Adrenal gland (tissue), 12 donors: ENCODE data around the gene PGP. TPM values are rescaled to one million over a fixed set of nuclear protein-coding genes. Genes with fewer than 3 reads are reported as not detected.

Experiments used
- DNase-seq, 7 donors: peaks; one replicate each; pipeline ENCODE4 v3.0.0-alpha.2; 2019 to 2020
- H3K27ac ChIP-seq, 5 donors: fragments of 200-600 bp; sonication (generic) in 4 of 5; 1 replicate in 3 of 5; 2 replicates in 2 of 5; pipeline versions ENCODE4 v1.5.1 to v1.8.0; 2016 to 2020; ENCODE audit warnings: mild to moderate bottlenecking in 1 of 5
- H3K27me3 ChIP-seq: fragments of 200-600 bp; 2 replicates; pipeline ENCODE4 v1.8.0; 2021
- H3K36me3 ChIP-seq, 2 donors: fragments of 200-600 bp; replicated peaks in 1 of 2; 1 replicate in 1 of 2; 2 replicates in 1 of 2; pipeline versions ENCODE4 v1.5.1 to v1.8.0; 2018 to 2022
- H3K4me1 ChIP-seq, 2 donors: fragments of 200-600 bp; replicated peaks in 1 of 2; 1 replicate in 1 of 2; 2 replicates in 1 of 2; pipeline versions ENCODE4 v1.5.1 to v1.8.0; 2018 to 2021
- H3K4me3 ChIP-seq, 4 donors: fragments of 200-600 bp; sonication (generic) in 3 of 4; one replicate each; pipeline ENCODE4 v1.5.1; 2016 to 2018
- H3K9me3 ChIP-seq, 3 donors: fragments of 200-600 bp; sonication (generic) in 1 of 3; replicated peaks in 1 of 3; 1 replicate in 2 of 3; 2 replicates in 1 of 3; pipeline versions ENCODE4 v1.5.1 to v1.8.0; 2016 to 2021
- POLR2A ChIP-seq, 2 donors: fragments of 450-650 bp; IDR thresholded peaks; one replicate each; pipeline ENCODE4 v1.6.1; 2017; ENCODE audit warnings: antibody characterized with exemption in 2 of 2, mild to moderate bottlenecking in 2 of 2, moderate library complexity in 1 of 2
- WGBS, 4 donors: extraction: QIAGEN DNeasy Blood & Tissue Kit in 2 of 4; methylation state at CpG; one replicate each; pipeline versions ENCODE4 v1.1.5 to v1.1.7; 2013 to 2017; 5-methylcytosine and 5-hydroxymethylcytosine counted together
- intact Hi-C, 2 donors: fragments of 100-400 bp; cut with DNase I; formaldehyde crosslinking; loops; one replicate each; pipeline versions ENCODE4 v1.14.1 to v1.15.0; 2022 to 2023
- polyA plus RNA-seq, 3 donors: library from polyadenylated mRNA; stranded (reverse); fragments of 200-250 nt in 2 of 3; fragments of 350-450 nt in 1 of 3; fragmentation: Illumina TruSeq in 1 of 3; extraction: RNeasy Lipid Tissue Mini Kit (QIAGEN cat#74804) in 1 of 3; gene quantifications; one replicate each; pipeline ENCODE4 v1.2.3, GENCODE V29; 2013 to 2014
- total RNA-seq, 9 donors: library from RNA; depleted of rRNA in 4 of 9; stranded (reverse); fragments of >200 nt in 4 of 9; fragments of 120-200 nt in 1 of 9; fragmentation: NEBNext Ultra II Directional in 1 of 9; extraction: Animal tissue kit (Norgen Biotek cat#: 25700) in 1 of 9; gene quantifications; one replicate each; pipeline versions ENCODE4 v1.1.0 to v1.2.4, GENCODE V29; 2013 to 2023
- TF ChIP-seq, protein P1 (sequence below), 6 experiments: fragments of 450-650 bp in 4 of 6; fragments of 200-600 bp in 2 of 6; sonication (generic) in 1 of 6; IDR thresholded peaks; 1 replicate in 5 of 6; 2 replicates in 1 of 6; pipeline versions ENCODE4 v1.5.1 to v1.8.0; 2016 to 2021; ENCODE audit warnings: antibody characterized with exemption in 6 of 6, mild to moderate bottlenecking in 2 of 6, moderate library complexity in 1 of 6
- donor health status: healthy with polysubstance abuse.
- donor health status: Bipolar disorder and iron deficiency.
- donor health status: DM: yes; HTN: yes; CAD: no.
- donor health status: DM: no; HTN: no; CAD: no.
- donor health status: DM: no; HTN: no; CAD: no.
- donor health status: DM: yes; HTN: yes; CAD: no.

The PGP gene
- total and polyA plus RNA-seq, 12 donors = 8.3 to 24.1 (median 13.6) TPM

GRCh38 chr16:2161911-2162310 is 52.7 kb downstream of the PGP start:
- 94 to 98% (median 96%) methylated on average over 8 to 10 of the region's 10 CpGs for WGBS, 4 donors
- H3K9me3 ChIP-seq = no peaks in the 10 kb centered on the region
- DNase-seq = no peak
- H3K4me1 ChIP-seq = peaks cover 5 to 39% of the 10 kb centered on the region in 2 donors
- no peaks in the 10 kb centered on the region for H3K27me3 ChIP-seq
- H3K4me3 ChIP-seq = no peak overlapping the region
- peak overlapping the region in 2 of 5 donors; percentile 52 to 96 for H3K27ac ChIP-seq
- TF ChIP-seq, protein P1, sequence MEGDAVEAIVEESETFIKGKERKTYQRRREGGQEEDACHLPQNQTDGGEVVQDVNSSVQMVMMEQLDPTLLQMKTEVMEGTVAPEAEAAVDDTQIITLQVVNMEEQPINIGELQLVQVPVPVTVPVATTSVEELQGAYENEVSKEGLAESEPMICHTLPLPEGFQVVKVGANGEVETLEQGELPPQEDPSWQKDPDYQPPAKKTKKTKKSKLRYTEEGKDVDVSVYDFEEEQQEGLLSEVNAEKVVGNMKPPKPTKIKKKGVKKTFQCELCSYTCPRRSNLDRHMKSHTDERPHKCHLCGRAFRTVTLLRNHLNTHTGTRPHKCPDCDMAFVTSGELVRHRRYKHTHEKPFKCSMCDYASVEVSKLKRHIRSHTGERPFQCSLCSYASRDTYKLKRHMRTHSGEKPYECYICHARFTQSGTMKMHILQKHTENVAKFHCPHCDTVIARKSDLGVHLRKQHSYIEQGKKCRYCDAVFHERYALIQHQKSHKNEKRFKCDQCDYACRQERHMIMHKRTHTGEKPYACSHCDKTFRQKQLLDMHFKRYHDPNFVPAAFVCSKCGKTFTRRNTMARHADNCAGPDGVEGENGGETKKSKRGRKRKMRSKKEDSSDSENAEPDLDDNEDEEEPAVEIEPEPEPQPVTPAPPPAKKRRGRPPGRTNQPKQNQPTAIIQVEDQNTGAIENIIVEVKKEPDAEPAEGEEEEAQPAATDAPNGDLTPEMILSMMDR (IDR thresholded peaks at IDR 0.05) = no peak
- no peak for TF ChIP-seq POLR2A (IDR thresholded peaks at IDR 0.05)
- intact Hi-C loops = loop anchor here in 1 of 2 donors (10.0 kb wide), 1 partner anchor 93 kb away; the partner anchor contains the start of gene ECI1
- peaks cover 0 to 12% of the 10 kb centered on the region in 2 donors for H3K36me3 ChIP-seq

Other genes starting within 250 kb of the PGP start
- under 1 TPM in 1 of 9 donors, not detected in 8; 0.47 TPM for gene RNF151, start 248.0 kb downstream of the PGP start, total RNA-seq
- gene RNF151, start 248.0 kb downstream of the PGP start, polyA plus RNA-seq = under 1 TPM in 2 of 3 donors, not detected in 1; 0.20 to 0.64 TPM
- 100 to 1,000 TPM in 1 of 9 donors, 10 to 100 TPM in 8; 22.3 to 137 (median 34.8) TPM for gene TBL3, start 242.8 kb downstream of the PGP start, total RNA-seq
- 100 to 1,000 TPM in 2 of 3 donors, 10 to 100 TPM in 1; 10.8 to 106 (median 105) TPM for gene TBL3, start 242.8 kb downstream of the PGP start, polyA plus RNA-seq
- gene NOXO1, start 233.4 kb downstream of the PGP start, total RNA-seq = under 1 TPM in 3 of 9 donors, not detected in 6; 0.28 to 0.53 (median 0.47) TPM
- 1 to 10 TPM in 2 of 3 donors, not detected in 1; 1.3 to 3.3 TPM for gene NOXO1, start 233.4 kb downstream of the PGP start, polyA plus RNA-seq
- 10 to 100 TPM; 16.4 to 37.6 (median 26.9) TPM for gene GFER, start 230.6 kb downstream of the PGP start, total RNA-seq
- gene GFER, start 230.6 kb downstream of the PGP start, polyA plus RNA-seq = 10 to 100 TPM; 17.4 to 60.8 (median 54.4) TPM
- gene SYNGR3, start 224.9 kb downstream of the PGP start, total RNA-seq = 10 to 100 TPM in 1 of 9 donors, 1 to 10 TPM in 3, under 1 TPM in 3, not detected in 2; 0.54 to 10.9 (median 1.1) TPM
- gene SYNGR3, start 224.9 kb downstream of the PGP start, polyA plus RNA-seq = 1 to 10 TPM; 3.2 to 5.2 (median 4.4) TPM
- 10 to 100 TPM in 8 of 9 donors, 1 to 10 TPM in 1; 4.7 to 36.6 (median 27.5) TPM for gene ZNF598, start 205.0 kb downstream of the PGP start, total RNA-seq
- gene ZNF598, start 205.0 kb downstream of the PGP start, polyA plus RNA-seq = 10 to 100 TPM in 2 of 3 donors, 1 to 10 TPM in 1; 8.3 to 51.5 (median 37.9) TPM
- gene NPW, start 195.1 kb downstream of the PGP start, total RNA-seq = 1 to 10 TPM in 3 of 9 donors, under 1 TPM in 1, not detected in 5; 0.50 to 3.9 (median 1.4) TPM
- 1 to 10 TPM in 1 of 3 donors, under 1 TPM in 1, not detected in 1; 0.88 to 1.3 TPM for gene NPW, start 195.1 kb downstream of the PGP start, polyA plus RNA-seq
- gene NHERF2, start 187.9 kb downstream of the PGP start, total RNA-seq = 100 to 1,000 TPM in 2 of 9 donors, 10 to 100 TPM in 7; 12.9 to 155 (median 66.8) TPM
- 100 to 1,000 TPM in 2 of 3 donors, 10 to 100 TPM in 1; 12.5 to 263 (median 147) TPM for gene NHERF2, start 187.9 kb downstream of the PGP start, polyA plus RNA-seq
- gene NTHL1, start 167.0 kb downstream of the PGP start, total RNA-seq = 10 to 100 TPM in 7 of 9 donors, 1 to 10 TPM in 2; 7.9 to 35.7 (median 14.9) TPM
- 10 to 100 TPM in 2 of 3 donors, 1 to 10 TPM in 1; 1.5 to 36.6 (median 34.3) TPM for gene NTHL1, start 167.0 kb downstream of the PGP start, polyA plus RNA-seq
- 100 to 1,000 TPM in 2 of 9 donors, 10 to 100 TPM in 7; 18.6 to 148 (median 92.0) TPM for gene TSC2, start 166.9 kb downstream of the PGP start, total RNA-seq
- gene TSC2, start 166.9 kb downstream of the PGP start, polyA plus RNA-seq = 100 to 1,000 TPM in 2 of 3 donors, 10 to 100 TPM in 1; 56.9 to 333 (median 105) TPM
- 100 to 1,000 TPM in 5 of 9 donors, 10 to 100 TPM in 4; 16.6 to 145 (median 100) TPM for gene PKD1, start 78.9 kb downstream of the PGP start, total RNA-seq
- 100 to 1,000 TPM in 2 of 3 donors, 1 to 10 TPM in 1; 9.2 to 359 (median 104) TPM for gene PKD1, start 78.9 kb downstream of the PGP start, polyA plus RNA-seq
- gene RAB26, start 66.2 kb downstream of the PGP start, total RNA-seq = 1 to 10 TPM in 6 of 9 donors, under 1 TPM in 1, not detected in 2; 1.00 to 4.1 (median 1.5) TPM
- 10 to 100 TPM in 1 of 3 donors, 1 to 10 TPM in 1, under 1 TPM in 1; 0.46 to 23.1 (median 6.7) TPM for gene RAB26, start 66.2 kb downstream of the PGP start, polyA plus RNA-seq
- 100 to 1,000 TPM in 1 of 9 donors, 10 to 100 TPM in 8; 28.4 to 129 (median 57.1) TPM for gene TRAF7, start 59.1 kb downstream of the PGP start, total RNA-seq
- gene TRAF7, start 59.1 kb downstream of the PGP start, polyA plus RNA-seq = 10 to 100 TPM; 21.0 to 47.8 (median 43.8) TPM
- gene CASKIN1, start 18.2 kb downstream of the PGP start, total RNA-seq = 1 to 10 TPM in 3 of 9 donors, under 1 TPM in 4, not detected in 2; 0.06 to 3.7 (median 0.83) TPM
- 1 to 10 TPM in 2 of 3 donors, not detected in 1; 1.4 to 5.2 TPM for gene CASKIN1, start 18.2 kb downstream of the PGP start, polyA plus RNA-seq
- 100 to 1,000 TPM in 1 of 9 donors, 10 to 100 TPM in 8; 31.2 to 116 (median 49.4) TPM for gene MLST8, start 9.4 kb downstream of the PGP start, total RNA-seq
- gene MLST8, start 9.4 kb downstream of the PGP start, polyA plus RNA-seq = 10 to 100 TPM; 21.9 to 96.3 (median 69.1) TPM
- gene BRICD5, start 4.0 kb downstream of the PGP start, total RNA-seq = 1 to 10 TPM in 7 of 9 donors, under 1 TPM in 2; 0.36 to 6.4 (median 2.7) TPM
- 10 to 100 TPM in 1 of 3 donors, 1 to 10 TPM in 1, under 1 TPM in 1; 0.60 to 57.4 (median 8.9) TPM for gene BRICD5, start 4.0 kb downstream of the PGP start, polyA plus RNA-seq
- 10 to 100 TPM; 18.6 to 37.4 (median 25.4) TPM for gene E4F1, start 8.8 kb upstream of the PGP start, total RNA-seq
- gene E4F1, start 8.8 kb upstream of the PGP start, polyA plus RNA-seq = 100 to 1,000 TPM in 1 of 3 donors, 10 to 100 TPM in 1, 1 to 10 TPM in 1; 2.9 to 121 (median 80.0) TPM
- gene DNASE1L2, start 21.6 kb upstream of the PGP start, total RNA-seq = 1 to 10 TPM in 2 of 9 donors, under 1 TPM in 6, not detected in 1; 0.25 to 2.9 (median 0.72) TPM
- gene DNASE1L2, start 21.6 kb upstream of the PGP start, polyA plus RNA-seq = 1 to 10 TPM in 2 of 3 donors, not detected in 1; 2.2 to 6.0 TPM
- gene ECI1, start 36.7 kb upstream of the PGP start, total RNA-seq = 10 to 100 TPM; 34.7 to 80.2 (median 57.8) TPM
- 100 to 1,000 TPM in 1 of 3 donors, 10 to 100 TPM in 1, 1 to 10 TPM in 1; 5.8 to 172 (median 99.0) TPM for gene ECI1, start 36.7 kb upstream of the PGP start, polyA plus RNA-seq
- gene RNPS1, start 53.3 kb upstream of the PGP start, total RNA-seq = 100 to 1,000 TPM in 8 of 9 donors, 10 to 100 TPM in 1; 83.5 to 176 (median 125) TPM
- gene RNPS1, start 53.3 kb upstream of the PGP start, polyA plus RNA-seq = 100 to 1,000 TPM in 1 of 3 donors, 10 to 100 TPM in 2; 90.2 to 105 (median 93.6) TPM
- 10 to 100 TPM in 8 of 9 donors, 1 to 10 TPM in 1; 3.3 to 30.8 (median 23.4) TPM for gene ABCA3, start 125.9 kb upstream of the PGP start, total RNA-seq
- 10 to 100 TPM; 12.4 to 21.3 (median 12.8) TPM for gene ABCA3, start 125.9 kb upstream of the PGP start, polyA plus RNA-seq
- 1 to 10 TPM; 1.6 to 5.4 (median 2.5) TPM for gene CCNF, start 214.6 kb upstream of the PGP start, total RNA-seq
- gene CCNF, start 214.6 kb upstream of the PGP start, polyA plus RNA-seq = 1 to 10 TPM in 1 of 3 donors, under 1 TPM in 2; 0.71 to 2.2 (median 0.84) TPM
- gene TEDC2, start 245.3 kb upstream of the PGP start, total RNA-seq = 1 to 10 TPM in 7 of 9 donors, under 1 TPM in 2; 0.53 to 8.6 (median 1.6) TPM
- 1 to 10 TPM in 1 of 3 donors, under 1 TPM in 2; 0.33 to 2.5 (median 0.98) TPM for gene TEDC2, start 245.3 kb upstream of the PGP start, polyA plus RNA-seq